Measurements from ENCODE around the gene SPEG. TPM values are rescaled to one million over a fixed set of nuclear protein-coding genes. Genes with fewer than 3 reads are reported as not detected.
A peak's percentile ranks its signal among the peaks of the same experiment; 100 is the strongest.

SPEG gene
- total and polyA plus RNA-seq, 2 of the 13 experiments (the other 11 are each of a cell fraction or from before 2014, with no cell fraction given), result 0.18 to 0.24 TPM

- TF ChIP-seq LRRFIP1 (CRISPR knock-in tag; conservative IDR thresholded peaks at IDR 0.05) (no peak), EHMT2 (IDR thresholded peaks at IDR 0.05; ENCODE audit: borderline replicate concordance, low read depth, low read length) (peak; percentile 43; the same call in 1 of the 2 replicates), RFX3 (CRISPR knock-in tag; IDR thresholded peaks at IDR 0.05) (no peak), PATZ1 (CRISPR knock-in tag; IDR thresholded peaks at IDR 0.05) (peak; percentile 81), EZH2 (conservative IDR thresholded peaks at IDR 0.05; ENCODE audit: low read depth, low read length) (no peak), PAWR (CRISPR knock-in tag; IDR thresholded peaks at IDR 0.05; ENCODE audit: borderline replicate concordance) (no peak), PAX8 (CRISPR knock-in tag; IDR thresholded peaks at IDR 0.05; ENCODE audit: borderline replicate concordance) (no peak), NCOA2 (CRISPR knock-in tag; IDR thresholded peaks at IDR 0.05) (peak; percentile 83), GABPB1 (CRISPR knock-in tag; IDR thresholded peaks at IDR 0.05) (peak; percentile 57), IKZF5 (CRISPR knock-in tag; IDR thresholded peaks at IDR 0.05) (peak; percentile 76; the same call in 1 of the 2 replicates), MTA1 (CRISPR knock-in tag; IDR thresholded peaks at IDR 0.05; ENCODE audit: borderline replicate concordance) (peak; percentile 31; the same call in 1 of the 2 replicates), TAF15 (IDR thresholded peaks at IDR 0.05; ENCODE audit: low read depth, low read length, poor library complexity, severe bottlenecking) (no peak), ZNF589 (CRISPR knock-in tag; conservative IDR thresholded peaks at IDR 0.05) (no peak), ZNF558 (CRISPR knock-in tag; IDR thresholded peaks at IDR 0.05; ENCODE audit: borderline replicate concordance) (no peak), SCMH1 (CRISPR knock-in tag; IDR thresholded peaks at IDR 0.05; ENCODE audit: borderline replicate concordance) (no peak), HOXA3 (CRISPR knock-in tag; IDR thresholded peaks at IDR 0.05) (peak; percentile 67; the same call in 1 of the 2 replicates), ZNF501 (CRISPR knock-in tag; IDR thresholded peaks at IDR 0.05) (peak; percentile 30; the same call in 1 of the 2 replicates), MIER3 (CRISPR knock-in tag; IDR thresholded peaks at IDR 0.05; ENCODE audit: borderline replicate concordance) (peak; percentile 93), ZNF337 (CRISPR knock-in tag; IDR thresholded peaks at IDR 0.05; ENCODE audit: borderline replicate concordance, low read depth) (no peak), GLMP (CRISPR knock-in tag; IDR thresholded peaks at IDR 0.05; ENCODE audit: borderline replicate concordance) (no peak), RARA (CRISPR knock-in tag; IDR thresholded peaks at IDR 0.05) (peak; percentile 78), NBN (conservative IDR thresholded peaks at IDR 0.05) (no peak), KMT2B (CRISPR knock-in tag; IDR thresholded peaks at IDR 0.05) (peak; percentile 52; the same call in 1 of the 2 replicates)
These were observed 111.3 kb downstream of the SPEG start (continued) for GRCh38 chr2:219545943-219546352.
